Measurements from ENCODE around the gene NUPR1. TPM values are rescaled to one million over a fixed set of nuclear protein-coding genes. Genes with fewer than 3 reads are reported as not detected.
A peak's percentile ranks its signal among the peaks of the same experiment; 100 is the strongest.

Gene NUPR1
- total and polyA plus RNA-seq, 2 of the 13 experiments (the other 11 are each of a cell fraction or from before 2014, with no cell fraction given) = 18.0 to 25.6 TPM

- TF ChIP-seq AFF4 (CRISPR knock-in tag; IDR thresholded peaks at IDR 0.05) = no peak
- peak; percentile 57; the same call in 1 of the 2 replicates for TF ChIP-seq ZNF329 (CRISPR knock-in tag; IDR thresholded peaks at IDR 0.05; ENCODE audit: low read depth)
- TF ChIP-seq ZNF30 (CRISPR knock-in tag; IDR thresholded peaks at IDR 0.05) = no peak
- TF ChIP-seq MTERF4 (CRISPR knock-in tag; IDR thresholded peaks at IDR 0.05) = no peak; the same call in 1 of the 2 replicates
- no peak for TF ChIP-seq ARNT (IDR thresholded peaks at IDR 0.05)
- TF ChIP-seq E2F2 (CRISPR knock-in tag; IDR thresholded peaks at IDR 0.05; ENCODE audit: borderline replicate concordance) = no peak
- TF ChIP-seq SNAPC2 (CRISPR knock-in tag; IDR thresholded peaks at IDR 0.05) = no peak
- TF ChIP-seq LCORL (IDR thresholded peaks at IDR 0.05) = peak; percentile 65
- TF ChIP-seq LCORL (CRISPR knock-in tag; IDR thresholded peaks at IDR 0.05) = peak; percentile 100
- TF ChIP-seq ZNF12 (CRISPR knock-in tag; IDR thresholded peaks at IDR 0.05) = peak; percentile 62; the same call in 1 of the 2 replicates
- TF ChIP-seq CHCHD3 (CRISPR knock-in tag; IDR thresholded peaks at IDR 0.05) = no peak
- peak; percentile 91 for TF ChIP-seq KDM5B (CRISPR knock-in tag; IDR thresholded peaks at IDR 0.05; ENCODE audit: borderline replicate concordance)
- no peak for TF ChIP-seq ZNF784 (CRISPR knock-in tag; IDR thresholded peaks at IDR 0.05; ENCODE audit: borderline replicate concordance)
- TF ChIP-seq TBX2 (CRISPR knock-in tag; IDR thresholded peaks at IDR 0.05; ENCODE audit: borderline replicate concordance) = peak; percentile 54; the same call in 1 of the 2 replicates
- peak; percentile 58 for TF ChIP-seq KMT2A (CRISPR knock-in tag; IDR thresholded peaks at IDR 0.05)
- TF ChIP-seq ZNF549 (CRISPR knock-in tag; IDR thresholded peaks at IDR 0.05) = no peak
- TF ChIP-seq ZNF800 (CRISPR knock-in tag; IDR thresholded peaks at IDR 0.05) = no peak
- no peak for TF ChIP-seq SYNCRIP (IDR thresholded peaks at IDR 0.05; ENCODE audit: insufficient read depth, low read depth, low read length)
Observed at GRCh38 chr16:28538733-28539596, at the start of gene NUPR1 (continued).
